ENCODE results near the gene MED28.
"Not testable (repeated sequence)": the region's sequence is repeated elsewhere in the genome, so short reads cannot be mapped to it uniquely, and the experiment has no call there.

Gene MED28, protein sequence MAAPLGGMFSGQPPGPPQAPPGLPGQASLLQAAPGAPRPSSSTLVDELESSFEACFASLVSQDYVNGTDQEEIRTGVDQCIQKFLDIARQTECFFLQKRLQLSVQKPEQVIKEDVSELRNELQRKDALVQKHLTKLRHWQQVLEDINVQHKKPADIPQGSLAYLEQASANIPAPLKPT

DNA sequence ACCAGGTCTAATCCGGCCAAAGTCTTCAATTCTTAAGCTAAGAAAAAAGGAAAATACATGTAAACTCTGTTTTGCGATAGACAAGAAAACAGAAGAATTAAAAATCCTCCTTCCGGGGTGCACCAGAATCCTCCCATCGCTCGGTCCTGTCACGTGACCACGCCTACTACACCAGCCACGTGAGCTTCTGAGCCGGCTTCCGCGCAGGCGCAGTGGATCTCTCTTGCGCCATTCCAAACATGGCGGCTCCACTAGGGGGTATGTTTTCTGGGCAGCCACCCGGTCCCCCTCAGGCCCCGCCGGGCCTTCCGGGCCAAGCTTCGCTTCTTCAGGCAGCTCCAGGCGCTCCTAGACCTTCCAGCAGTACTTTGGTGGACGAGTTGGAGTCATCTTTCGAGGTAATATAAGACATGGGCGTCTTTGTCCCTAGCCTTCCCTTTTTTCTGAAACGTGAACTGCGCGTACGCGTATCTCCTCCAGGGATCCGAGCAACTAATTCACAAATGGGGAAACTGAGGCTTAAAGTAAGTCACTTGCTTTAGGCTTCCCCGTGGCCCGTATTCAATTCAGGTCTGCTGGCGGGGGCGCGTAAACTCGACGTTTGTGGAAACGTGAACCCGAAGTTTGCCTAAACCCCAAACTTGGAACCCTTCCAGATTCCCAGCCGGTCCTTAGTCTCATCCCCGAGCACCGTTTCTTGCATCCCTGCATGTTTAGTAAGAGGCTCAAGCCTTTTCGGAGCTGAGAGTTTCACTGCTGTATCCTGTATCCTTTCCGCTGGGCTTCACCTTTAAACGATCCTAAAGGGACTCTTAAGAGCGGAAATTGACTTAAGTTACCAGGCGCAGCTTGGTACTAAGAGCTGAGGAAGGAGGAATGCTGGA, at the start of gene MED28:
TSS of gene MED28 (plus strand) at position 226 of the 884 bp plus-strand sequence. CDS start at position 240, 14 bp downstream.
- DNase-seq = peak; percentile 61

DNA sequence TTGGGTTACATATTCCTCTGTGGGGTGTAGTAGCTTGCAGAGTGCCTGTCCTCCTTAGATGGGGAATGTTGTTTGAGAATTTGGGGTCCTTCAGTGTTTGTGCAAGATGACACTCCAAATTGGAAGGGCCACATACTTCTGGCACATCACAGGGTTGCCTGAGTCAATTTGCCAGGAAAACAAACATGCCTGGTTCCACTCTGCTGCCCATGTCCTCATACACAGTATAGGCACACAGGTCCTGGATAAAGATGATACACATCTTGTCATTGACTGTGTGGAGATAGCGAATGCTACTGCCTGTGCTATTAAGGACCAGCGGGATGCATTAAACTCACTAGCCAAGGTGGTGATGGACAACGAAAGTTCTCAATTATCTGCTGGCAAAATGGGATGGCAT, 48.6 kb upstream of the MED28 start:
- DNase-seq = no peak

DNA sequence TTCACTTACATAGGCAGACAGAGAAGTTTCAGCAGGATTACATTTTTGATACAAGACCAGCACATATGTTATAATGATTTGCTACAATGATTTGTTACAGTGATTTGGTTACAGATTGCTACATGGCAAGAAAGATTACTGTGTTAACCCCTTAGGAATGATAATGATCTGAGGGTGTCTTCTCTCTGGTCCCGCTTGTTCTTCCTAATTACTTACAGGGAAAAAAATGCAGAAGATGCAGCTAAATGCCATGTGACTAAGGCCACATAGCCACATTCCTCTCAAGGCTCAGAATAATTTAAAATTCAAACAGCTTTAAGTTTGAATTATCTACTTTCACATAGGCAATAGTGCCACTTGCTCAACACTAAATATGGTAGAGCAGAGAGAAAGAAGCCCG, 47.2 kb upstream of the MED28 start:
- DNase-seq = no peak

DNA sequence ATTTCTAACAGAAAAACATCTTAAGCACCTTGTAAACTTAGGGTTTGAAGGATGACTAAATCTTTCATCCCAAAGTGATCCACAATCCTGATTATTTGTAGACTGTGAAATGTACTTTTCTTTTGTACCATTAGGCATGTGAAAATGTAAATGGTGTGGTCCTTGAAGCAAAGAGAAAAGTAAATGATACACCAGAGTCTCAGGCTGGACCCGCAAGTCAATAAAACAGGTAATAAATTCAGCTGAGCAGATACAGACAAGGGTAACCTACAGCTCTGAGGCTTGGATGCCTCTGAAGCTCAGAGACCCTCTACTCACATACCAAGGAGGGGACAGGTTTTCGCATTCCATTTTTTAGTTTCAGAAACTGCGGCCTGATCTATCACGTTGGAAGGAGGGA, 40.2 kb upstream of the MED28 start:
- DNase-seq = no peak

DNA sequence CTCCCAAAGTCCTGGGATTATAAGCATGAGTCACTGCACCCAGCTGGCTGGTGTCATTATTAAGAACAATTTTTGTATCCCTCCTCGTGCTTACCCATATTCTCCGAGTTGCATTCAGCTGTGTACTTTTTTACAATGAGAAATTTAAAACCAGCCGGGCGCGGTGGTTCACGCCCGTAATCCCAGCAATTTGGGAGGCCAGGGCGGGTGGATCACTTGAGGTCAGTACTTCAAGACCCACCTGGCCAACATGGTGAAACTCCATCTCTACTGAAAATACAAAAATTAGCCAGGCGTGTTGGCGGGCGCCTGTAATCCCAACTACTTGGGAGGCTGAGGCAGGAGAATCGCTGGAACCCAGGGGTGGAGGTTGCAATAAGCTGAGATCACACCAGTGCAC, 39.3 kb upstream of the MED28 start:
- not testable (repeated sequence) for DNase-seq

DNA sequence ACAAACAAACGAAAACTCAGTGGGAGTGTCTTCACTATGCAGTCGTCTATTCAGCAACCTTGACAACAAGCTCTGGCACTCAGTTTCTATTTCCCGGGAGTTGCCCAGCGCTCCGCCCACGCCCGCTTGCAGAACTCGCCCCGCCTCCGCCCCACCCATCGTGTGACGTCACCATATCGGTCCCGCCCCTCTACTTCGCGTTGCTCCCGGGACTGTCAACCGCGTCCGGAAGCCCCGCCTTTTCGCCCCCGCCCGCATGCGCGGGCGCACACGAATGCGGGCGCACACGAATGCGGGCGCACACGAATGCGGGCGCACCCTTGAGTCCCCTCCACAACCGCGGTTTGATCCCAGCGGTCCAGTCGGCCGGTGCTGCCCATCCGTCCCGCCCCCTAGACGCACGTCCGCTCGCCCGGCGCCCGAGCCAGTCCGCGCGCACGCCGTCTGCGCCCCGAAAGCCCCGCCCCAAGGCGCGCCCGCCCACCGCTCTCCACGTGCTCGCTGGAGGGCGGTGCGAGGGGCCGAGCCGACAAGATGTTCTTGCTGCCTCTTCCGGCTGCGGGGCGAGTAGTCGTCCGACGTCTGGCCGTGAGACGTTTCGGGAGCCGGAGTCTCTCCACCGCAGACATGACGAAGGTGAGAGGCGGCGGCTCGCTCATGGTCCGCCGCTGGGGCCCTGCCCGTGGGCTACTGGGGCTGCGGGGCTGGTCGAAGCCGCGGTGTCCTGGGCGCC, 37.3 kb upstream of the MED28 start, which contains the start of gene LAP3:
TSS of gene LAP3 (plus strand) at position 267 of the 733 bp plus-strand sequence. CDS start at position 535, 268 bp downstream.
- DNase-seq = peak; percentile 73

DNA sequence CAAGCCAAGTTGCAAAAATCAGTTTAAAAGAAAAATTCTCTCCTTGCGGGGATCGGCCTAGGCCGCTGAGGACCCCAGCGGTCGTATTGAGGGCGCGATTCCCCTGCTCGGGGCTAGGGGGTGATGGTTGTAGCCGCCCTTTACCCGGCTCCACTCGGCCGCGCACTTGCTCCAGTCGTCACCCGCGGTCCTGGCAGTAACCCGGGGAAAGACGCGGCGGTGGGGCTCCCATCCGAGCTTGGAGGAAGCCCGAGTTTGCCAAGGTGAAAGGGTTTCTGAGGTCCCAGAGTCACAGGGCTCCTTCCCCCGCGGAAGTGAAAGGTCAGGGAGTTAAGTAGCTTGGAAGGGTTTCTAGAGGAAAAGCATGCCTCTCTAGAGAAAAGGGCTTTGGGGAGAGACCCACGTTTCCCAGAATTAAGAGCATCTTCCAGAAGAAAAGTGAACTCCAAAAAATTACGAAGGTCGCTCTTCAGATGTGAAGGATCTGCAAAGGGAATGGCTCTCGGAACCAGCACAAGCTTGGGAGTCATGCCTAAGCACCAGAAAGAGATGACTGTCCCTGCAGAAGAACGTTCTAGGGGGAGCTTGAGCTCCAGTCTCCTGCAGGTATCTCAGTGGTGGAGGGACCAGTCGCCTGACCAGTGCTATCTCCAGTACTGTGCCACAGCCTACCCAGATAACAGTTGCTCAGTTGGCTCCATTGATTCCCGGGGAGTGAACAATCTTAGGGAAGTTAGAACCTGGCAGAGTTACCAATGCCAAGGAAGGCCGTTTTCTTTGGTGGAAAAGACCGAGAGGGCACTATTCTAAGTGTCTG, 36.6 kb upstream of the MED28 start:
- DNase-seq = peak; percentile 3

DNA sequence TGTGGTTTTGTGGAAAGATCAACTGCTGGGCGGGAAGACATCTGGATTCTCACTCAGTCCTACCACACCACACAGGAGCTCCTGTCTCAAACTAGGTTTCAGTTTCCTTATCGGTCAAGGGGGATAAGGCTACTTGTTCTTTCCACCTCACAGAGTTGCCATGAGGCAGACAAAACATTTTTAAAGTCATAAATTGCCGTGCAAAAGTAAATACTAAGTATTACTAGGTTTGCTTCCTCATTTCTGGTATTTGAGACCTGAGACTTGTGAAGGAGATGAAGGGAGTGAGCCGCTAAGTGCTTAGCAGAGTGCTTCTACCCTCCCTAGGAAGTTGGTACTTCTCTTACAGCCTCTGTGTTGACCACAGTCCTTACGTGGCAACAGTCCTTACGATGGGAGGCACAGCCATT, 36.0 kb upstream of the MED28 start:
- DNase-seq = no peak

DNA sequence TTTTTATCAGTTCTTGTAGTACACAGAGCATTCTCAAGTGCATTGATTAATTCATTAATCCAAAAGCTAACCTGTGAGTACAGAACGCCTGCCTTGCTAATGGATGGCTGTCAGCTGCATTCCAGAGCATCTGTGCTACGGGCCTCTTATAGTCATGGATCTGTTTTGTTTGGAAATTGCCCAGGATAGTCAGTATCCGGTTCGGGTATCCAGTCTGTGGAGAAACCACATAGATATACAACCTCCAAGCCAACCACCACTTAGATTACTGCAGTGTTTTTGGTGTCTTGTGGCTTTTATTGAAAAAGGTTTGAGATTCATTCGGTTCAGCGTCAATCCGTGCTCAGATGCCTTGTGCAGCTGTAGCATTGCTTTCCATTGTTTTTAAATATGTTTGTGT, 33.5 kb upstream of the MED28 start:
- no peak for DNase-seq

DNA sequence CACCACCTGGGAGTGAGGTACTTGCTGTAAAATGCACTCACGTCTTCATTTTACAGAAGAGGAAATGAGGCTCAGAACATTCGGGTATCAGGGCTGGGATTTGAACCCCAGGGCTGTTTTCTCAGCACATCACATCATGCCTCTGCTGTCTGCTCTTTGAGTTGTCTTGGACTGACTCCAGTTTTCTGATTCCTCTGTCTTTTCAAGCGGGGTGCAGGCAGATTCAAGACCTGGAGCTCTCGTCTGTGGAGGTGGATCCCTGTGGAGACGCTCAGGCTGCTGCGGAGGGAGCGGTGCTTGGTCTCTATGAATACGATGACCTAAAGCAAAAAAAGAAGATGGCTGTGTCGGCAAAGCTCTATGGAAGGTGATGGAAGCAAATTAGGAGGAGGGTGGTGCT, 31.2 kb upstream of the MED28 start:
- no peak for DNase-seq

DNA sequence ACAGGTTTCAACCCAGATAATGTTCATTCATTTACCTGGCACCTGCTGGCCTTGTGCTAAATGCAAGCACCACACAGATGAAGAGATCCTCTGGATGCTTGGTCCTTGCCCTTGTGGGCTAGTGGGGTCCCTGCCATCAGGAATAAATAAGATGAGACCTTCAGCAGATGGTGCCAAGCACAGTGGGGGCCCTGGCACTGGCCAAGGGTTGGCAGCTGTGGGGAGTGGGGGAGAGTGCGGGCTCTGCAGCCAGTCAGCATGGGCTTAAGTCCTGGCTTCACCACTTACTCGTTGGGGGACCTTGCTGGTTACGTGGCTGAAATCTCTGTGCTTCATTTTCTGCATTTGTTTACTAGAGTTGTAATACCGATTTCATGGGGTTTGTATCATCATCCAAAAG, 30.5 kb upstream of the MED28 start:
- DNase-seq = no peak

DNA sequence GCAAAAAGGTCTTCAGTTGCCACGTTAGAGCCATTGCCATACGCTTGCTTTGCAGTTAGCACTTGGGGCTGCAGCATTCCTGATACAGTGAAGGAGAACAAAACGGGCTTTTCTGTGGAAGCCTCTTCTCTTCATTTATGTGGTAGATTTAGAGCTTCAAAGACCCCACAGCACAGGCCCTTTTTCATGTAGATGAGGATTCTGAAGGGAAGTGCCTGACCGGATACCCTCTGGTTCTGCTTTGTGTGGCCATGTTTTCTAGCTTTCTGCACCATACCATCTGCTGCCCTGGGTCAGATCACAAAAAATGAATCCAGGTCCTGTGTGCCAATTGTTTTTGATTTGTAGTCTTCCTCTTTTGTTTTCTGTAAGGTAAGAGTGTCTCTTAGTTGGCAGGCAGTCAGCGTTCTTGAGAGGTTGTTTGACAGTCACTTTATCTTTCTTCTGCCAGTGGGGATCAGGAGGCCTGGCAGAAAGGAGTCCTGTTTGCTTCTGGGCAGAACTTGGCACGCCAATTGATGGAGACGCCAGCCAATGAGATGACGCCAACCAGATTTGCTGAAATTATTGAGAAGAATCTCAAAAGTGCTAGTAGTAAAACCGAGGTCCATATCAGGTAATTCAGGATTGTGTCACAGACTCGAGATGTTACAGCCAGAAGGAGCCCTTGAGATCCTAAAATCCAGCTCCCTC, 29.8 kb upstream of the MED28 start:
- no peak for DNase-seq

DNA sequence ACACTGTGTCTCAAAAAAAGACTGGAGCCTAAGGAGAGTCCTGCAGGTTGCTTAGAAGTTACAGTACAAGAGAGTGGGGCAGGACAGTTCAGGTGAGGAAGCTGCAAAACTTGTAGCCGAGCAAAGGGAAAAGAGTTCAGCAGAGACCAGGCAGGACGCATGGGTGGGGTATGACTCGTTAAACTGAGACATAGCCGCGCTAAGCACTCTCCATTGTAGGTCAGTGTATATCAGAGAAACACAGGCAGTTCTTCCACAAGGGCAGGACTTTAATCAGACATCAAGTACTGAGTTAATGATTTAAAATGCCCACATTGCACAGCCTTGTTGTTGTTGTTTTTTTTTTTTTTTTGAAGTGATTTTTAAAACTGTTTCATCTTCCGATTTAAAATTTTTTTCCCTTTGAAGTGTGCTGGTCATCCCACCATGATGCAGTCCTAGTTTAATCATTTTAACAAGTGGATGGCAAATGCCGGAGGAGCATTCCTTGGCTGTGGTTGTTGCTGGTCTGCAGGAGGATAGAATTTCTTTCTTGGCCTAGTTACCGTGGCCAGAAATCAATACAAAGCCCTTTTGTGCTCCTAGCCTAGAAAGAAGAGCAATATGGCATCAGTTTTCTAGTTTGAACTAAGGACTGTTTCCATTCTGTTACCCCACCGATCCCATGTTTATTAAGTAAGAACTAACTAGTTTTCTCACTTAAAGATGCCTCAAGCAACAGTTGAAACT, 27.2 kb upstream of the MED28 start:
- DNase-seq = no peak

DNA sequence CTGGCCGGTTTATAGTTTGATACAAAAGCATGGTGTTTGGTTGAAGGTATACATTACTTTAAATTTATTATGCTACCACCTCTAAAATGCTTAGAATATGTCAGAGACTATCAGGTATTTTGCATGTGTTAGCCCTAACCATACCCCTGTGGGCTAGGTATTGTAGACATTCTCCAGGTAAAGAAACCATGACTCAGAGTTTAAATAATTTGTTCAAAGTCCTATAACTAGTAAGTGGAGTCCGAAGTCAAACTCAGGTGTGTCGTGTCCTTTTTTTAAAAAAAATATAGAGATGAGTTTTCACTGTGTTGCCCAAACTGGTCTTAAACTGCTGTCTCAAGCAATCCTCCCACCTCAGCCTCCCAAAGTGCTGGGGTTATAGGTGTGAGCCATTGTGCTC, 25.1 kb upstream of the MED28 start:
- DNase-seq = no peak

DNA sequence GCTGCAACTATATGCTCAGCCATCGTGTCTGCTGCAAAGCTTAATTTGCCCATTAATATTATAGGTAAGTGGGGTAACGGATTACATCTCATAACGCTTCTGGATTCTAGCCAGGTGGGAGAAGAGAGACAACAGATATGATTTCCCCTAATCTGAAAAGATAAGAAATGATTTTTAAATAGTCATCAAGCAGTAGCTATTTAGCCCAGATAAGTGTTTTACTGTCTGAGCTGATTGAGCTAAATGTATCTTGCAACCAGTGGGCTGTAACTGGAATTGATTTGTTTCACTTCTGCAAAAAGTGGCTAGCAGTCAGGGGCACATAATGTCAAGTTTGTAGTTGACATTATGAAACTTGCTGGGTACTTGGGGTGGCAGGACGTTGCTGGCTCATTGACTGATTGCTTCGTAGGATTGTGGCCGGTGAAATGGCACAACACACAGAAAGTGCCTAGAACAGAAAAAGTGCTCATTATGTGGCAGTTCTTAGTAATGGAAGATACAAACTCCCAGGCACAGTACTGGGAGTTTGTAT, 18.9 kb upstream of the MED28 start:
- no peak for DNase-seq

DNA sequence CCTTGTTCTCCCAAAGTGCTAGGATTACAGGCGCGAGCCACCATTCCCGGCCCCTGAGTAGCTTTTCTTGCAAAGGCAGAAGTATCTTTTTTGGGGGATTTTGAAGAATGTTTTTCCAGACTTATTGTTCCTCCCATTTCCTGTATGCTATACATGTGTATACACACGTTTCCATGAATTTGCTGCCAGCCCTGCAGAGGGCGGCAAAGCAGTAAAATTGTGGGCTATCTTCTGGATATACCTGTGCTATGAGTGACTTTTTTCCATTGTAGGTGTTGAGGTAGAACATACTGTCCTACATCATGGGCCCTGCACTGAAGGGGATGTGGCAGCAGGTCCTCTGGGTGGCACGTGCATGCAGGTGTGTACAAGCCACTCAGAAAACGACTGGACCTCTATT, 16.9 kb upstream of the MED28 start:
- DNase-seq = no peak

DNA sequence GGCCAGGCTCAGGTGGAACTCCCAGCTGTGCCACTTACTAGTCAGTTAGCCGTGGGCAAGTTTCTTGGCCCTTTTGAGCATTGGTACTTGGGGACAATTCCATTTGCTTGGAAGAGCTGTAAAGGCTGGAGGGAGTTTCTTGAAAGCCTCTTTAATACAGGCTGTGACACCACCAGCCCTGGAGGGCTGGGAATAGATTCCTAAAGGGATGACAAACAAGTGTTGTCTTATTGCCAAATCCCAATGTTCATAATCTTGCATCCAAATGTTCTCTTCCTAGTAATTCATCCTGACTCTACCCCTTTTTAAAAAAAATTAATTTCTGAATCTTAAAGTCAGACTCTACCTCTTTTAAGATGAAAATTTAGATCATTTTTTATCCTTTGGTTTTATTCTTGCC, 14.6 kb upstream of the MED28 start:
- DNase-seq = no peak

DNA sequence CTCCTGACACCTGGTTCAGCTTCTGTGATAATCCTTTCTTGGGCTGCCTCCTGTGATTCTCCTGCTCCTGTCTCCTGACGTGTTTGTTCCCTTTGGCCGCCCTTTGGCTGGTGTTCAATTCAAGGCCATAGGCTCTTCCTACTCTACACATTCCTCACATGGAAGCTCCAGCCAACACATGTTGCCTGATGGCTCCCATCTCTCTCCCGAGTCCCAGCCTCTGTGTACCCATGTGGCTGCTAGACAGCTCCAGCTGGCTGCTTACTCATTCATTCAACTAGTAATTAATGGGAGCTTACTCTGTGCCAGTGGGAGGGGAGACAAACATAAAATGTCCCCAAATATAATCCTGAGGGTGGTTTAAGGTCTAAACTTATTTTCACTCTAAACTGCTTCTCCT, 9.2 kb upstream of the MED28 start:
- DNase-seq = no peak

DNA sequence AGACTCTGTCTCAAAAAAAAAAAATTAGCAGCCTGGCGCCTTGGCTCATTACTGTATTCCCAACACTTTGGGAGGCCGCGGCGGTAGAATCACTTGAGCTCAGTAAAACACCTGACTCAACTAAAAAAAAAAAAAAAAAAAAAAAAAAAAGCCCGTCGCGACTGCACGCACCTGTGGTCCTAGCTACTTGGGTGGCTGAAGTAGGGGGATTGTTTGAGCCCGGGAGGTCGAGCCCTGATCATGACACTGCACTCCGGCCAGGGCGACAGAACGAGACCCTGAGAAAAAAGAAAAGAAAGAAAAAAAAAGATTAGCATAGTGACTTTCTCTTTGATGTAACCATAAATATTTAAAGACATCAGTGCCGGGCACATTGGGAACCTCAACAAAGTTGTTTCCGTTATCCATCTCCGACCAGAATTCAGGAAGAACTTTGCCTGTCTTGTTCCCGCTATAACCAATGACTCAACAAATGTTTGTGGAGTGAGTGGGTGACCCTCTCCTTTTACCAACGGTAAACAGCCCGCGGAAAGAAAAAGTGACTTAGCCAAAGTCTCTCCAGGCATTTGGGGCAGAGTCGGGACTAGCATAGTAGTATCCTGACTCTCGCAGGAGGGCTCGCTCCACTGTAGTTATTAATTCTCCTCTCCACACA, 553 bp upstream of the MED28 start:
- no peak for DNase-seq

DNA sequence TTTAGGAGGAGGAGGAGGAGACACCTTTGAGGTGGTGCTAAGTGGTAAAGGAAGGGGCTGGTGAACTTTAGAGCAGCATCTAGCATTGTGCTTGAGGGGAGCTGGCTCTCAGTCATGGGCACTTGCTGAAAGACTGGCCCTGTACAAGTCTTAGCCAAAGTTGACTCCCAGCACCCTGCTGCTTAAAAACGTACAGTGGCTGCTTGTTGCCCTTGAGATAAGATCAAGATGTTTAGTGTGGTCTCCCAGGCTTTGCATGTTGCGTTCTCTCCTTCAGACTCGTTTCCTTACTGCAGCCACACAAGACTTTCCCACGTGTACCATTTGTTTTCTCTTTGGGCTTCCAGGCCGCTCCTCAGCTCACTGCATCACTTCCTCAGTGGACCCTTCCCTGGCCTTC, 1.8 kb downstream of the MED28 start:
- DNase-seq = no peak

DNA sequence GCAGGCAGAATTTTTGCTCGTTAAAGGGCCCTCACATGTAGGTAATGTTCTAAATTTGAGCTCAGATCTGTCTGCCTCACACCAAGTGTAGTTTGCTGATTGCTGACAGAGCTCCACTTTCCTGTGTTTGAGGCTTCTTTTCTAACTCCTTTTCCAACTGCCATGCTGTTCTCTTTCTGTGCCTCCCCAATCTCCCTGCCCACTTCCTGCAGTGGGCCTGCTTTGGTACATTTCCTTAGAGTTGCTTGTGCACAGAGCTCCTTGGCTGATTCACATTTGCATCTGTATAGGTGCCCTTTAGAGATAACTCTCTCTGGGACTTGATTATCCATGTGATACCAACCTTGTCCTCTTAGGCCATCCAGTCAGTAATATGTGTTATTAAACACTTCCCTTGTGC, 4.5 kb downstream of the MED28 start:
- no peak for DNase-seq

All from NCI-H748 treated with DMSO at 0.1 percent for 48 hours (cell line).